Measurements from ENCODE around the gene SCFD2.
A peak's percentile ranks its signal among the peaks of the same experiment; 100 is the strongest.

SCFD2 gene

DNA sequence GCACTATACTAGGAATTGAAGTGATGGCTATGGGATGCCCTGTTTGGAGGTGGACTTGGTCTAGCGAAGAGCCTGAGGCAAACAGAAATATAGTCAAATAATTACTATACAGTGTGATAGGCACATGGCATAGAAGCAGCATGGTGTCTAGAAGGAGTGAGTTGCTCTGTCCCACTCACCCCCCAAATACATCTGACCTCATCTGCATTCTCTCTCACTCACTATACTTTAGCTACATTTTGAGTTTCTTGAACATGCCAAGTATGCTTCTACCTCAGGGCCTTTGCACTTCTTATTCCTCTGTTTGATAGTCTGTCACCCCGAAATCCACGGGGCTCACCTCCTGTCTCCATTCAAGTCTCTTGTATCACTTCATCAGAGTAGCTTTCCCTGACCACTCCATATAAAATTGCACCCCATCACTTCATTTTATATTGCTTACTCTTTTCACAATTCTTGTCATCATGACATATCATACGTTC lies 9.0 kb upstream of the SCFD2 start:
- ChIA-PET POLR2A (interaction anchor here (1.0 kb wide), 1 partner anchor 9 kb away, joined by 4 read pairs; the partner anchor contains the start of gene SCFD2), CTCF (no interaction called here)
- DNase-seq (ENCODE audit: extremely low spot score): no peak

GRCh38 chr4:53371843-53372521 lies 6.1 kb upstream of the SCFD2 start:
- ChIA-PET POLR2A (no interaction called here), CTCF (no interaction called here)
- TF ChIP-seq FOXK2 (IDR thresholded peaks at IDR 0.05) (no peak), FOXA1 (IDR thresholded peaks at IDR 0.05) (no peak), SUZ12 (IDR thresholded peaks at IDR 0.05) (no peak), BHLHE40 (IDR thresholded peaks at IDR 0.05; ENCODE audit: borderline replicate concordance) (no peak), CTBP1 (IDR thresholded peaks at IDR 0.05; ENCODE audit: borderline replicate concordance) (no peak), HDGF (IDR thresholded peaks at IDR 0.05; ENCODE audit: borderline replicate concordance) (no peak), ZNF384 (IDR thresholded peaks at IDR 0.05) (no peak), LEF1 (IDR thresholded peaks at IDR 0.05; ENCODE audit: borderline replicate concordance) (no peak), TARDBP (IDR thresholded peaks at IDR 0.05) (no peak), ELF4 (IDR thresholded peaks at IDR 0.05) (no peak), L3MBTL2 (conservative IDR thresholded peaks at IDR 0.05) (no peak), NFRKB (IDR thresholded peaks at IDR 0.05) (no peak), ARNT (IDR thresholded peaks at IDR 0.05) (no peak), FOXM1 (IDR thresholded peaks at IDR 0.05; ENCODE audit: borderline replicate concordance) (no peak), SP1 (IDR thresholded peaks at IDR 0.05) (no peak)
- TF ChIP-seq, protein P1, sequence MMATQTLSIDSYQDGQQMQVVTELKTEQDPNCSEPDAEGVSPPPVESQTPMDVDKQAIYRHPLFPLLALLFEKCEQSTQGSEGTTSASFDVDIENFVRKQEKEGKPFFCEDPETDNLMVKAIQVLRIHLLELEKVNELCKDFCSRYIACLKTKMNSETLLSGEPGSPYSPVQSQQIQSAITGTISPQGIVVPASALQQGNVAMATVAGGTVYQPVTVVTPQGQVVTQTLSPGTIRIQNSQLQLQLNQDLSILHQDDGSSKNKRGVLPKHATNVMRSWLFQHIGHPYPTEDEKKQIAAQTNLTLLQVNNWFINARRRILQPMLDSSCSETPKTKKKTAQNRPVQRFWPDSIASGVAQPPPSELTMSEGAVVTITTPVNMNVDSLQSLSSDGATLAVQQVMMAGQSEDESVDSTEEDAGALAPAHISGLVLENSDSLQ (IDR thresholded peaks at IDR 0.05): no peak
- no peak for DNase-seq (ENCODE audit: extremely low spot score)

More for the DNA sequence above, 9.0 kb upstream of the SCFD2 start:
- TF ChIP-seq FOXM1 (IDR thresholded peaks at IDR 0.05; ENCODE audit: borderline replicate concordance) (no peak), LEF1 (IDR thresholded peaks at IDR 0.05; ENCODE audit: borderline replicate concordance) (no peak), ZNF384 (IDR thresholded peaks at IDR 0.05) (no peak), CTBP1 (IDR thresholded peaks at IDR 0.05; ENCODE audit: borderline replicate concordance) (no peak), NFRKB (IDR thresholded peaks at IDR 0.05) (no peak), SUZ12 (IDR thresholded peaks at IDR 0.05) (no peak), L3MBTL2 (conservative IDR thresholded peaks at IDR 0.05) (no peak), ARNT (IDR thresholded peaks at IDR 0.05) (no peak), HDGF (IDR thresholded peaks at IDR 0.05; ENCODE audit: borderline replicate concordance) (no peak), FOXK2 (IDR thresholded peaks at IDR 0.05) (no peak), SP1 (IDR thresholded peaks at IDR 0.05) (no peak), ELF4 (IDR thresholded peaks at IDR 0.05) (no peak), TARDBP (IDR thresholded peaks at IDR 0.05) (no peak), BHLHE40 (IDR thresholded peaks at IDR 0.05; ENCODE audit: borderline replicate concordance) (no peak), FOXA1 (IDR thresholded peaks at IDR 0.05) (no peak)
- TF ChIP-seq, protein P1 (IDR thresholded peaks at IDR 0.05): no peak

DNA sequence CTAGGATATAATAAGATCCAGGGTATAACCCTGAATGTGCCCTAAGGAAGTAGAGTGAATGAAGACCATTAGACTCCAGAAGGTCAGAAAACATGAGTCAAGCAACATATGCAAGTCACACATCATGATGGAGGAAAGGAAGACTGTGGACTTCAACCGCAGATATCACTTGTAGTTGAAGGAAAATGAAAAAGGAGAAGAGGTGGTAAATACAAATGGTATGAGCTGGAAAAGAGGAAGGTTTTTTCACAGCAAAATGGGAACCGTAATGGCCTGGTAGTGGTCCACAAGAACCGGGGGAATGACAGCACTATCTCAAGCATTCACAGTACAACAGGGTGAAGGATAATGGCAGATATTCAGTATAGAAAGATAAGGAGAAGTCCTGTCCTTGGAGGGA lies 5.2 kb upstream of the SCFD2 start:
- ChIA-PET POLR2A (no interaction called here), CTCF (no interaction called here)
- DNase-seq (ENCODE audit: extremely low spot score): no peak
- TF ChIP-seq SUZ12 (IDR thresholded peaks at IDR 0.05): no peak
- no peak for TF ChIP-seq TARDBP (IDR thresholded peaks at IDR 0.05)
- TF ChIP-seq FOXM1 (IDR thresholded peaks at IDR 0.05; ENCODE audit: borderline replicate concordance): no peak
- no peak for TF ChIP-seq FOXK2 (IDR thresholded peaks at IDR 0.05)
- no peak for TF ChIP-seq FOXA1 (IDR thresholded peaks at IDR 0.05)
- no peak for TF ChIP-seq L3MBTL2 (conservative IDR thresholded peaks at IDR 0.05)
- no peak for TF ChIP-seq BHLHE40 (IDR thresholded peaks at IDR 0.05; ENCODE audit: borderline replicate concordance)
- no peak for TF ChIP-seq ARNT (IDR thresholded peaks at IDR 0.05)
- no peak for TF ChIP-seq HDGF (IDR thresholded peaks at IDR 0.05; ENCODE audit: borderline replicate concordance)
- TF ChIP-seq ELF4 (IDR thresholded peaks at IDR 0.05): no peak
- TF ChIP-seq LEF1 (IDR thresholded peaks at IDR 0.05; ENCODE audit: borderline replicate concordance): no peak
- TF ChIP-seq SP1 (IDR thresholded peaks at IDR 0.05): no peak
- TF ChIP-seq ZNF384 (IDR thresholded peaks at IDR 0.05): no peak
- TF ChIP-seq NFRKB (IDR thresholded peaks at IDR 0.05): no peak
- TF ChIP-seq CTBP1 (IDR thresholded peaks at IDR 0.05; ENCODE audit: borderline replicate concordance): no peak
- TF ChIP-seq, protein P1 (IDR thresholded peaks at IDR 0.05): no peak

GRCh38 chr4:53367721-53368120 lies 1.9 kb upstream of the SCFD2 start:
- no peak for TF ChIP-seq ZNF384 (IDR thresholded peaks at IDR 0.05)
- no peak for TF ChIP-seq NFRKB (IDR thresholded peaks at IDR 0.05)
- DNase-seq (ENCODE audit: extremely low spot score): no peak
- CTCF ChIA-PET: no interaction called here
- POLR2A ChIA-PET: interaction anchor here (1.9 kb wide), 1 partner anchor 10 kb away, joined by 6 read pairs; the partner anchor contains the start of gene FIP1L1

GRCh38 chr4:53366301-53366716 lies 448 bp upstream of the SCFD2 start:
- DNase-seq (ENCODE audit: extremely low spot score): no peak
- ChIA-PET POLR2A (interaction anchor here (1.0 to 1.9 kb wide), 5 partner anchors 9 to 171 kb away, joined by 3 to 14 read pairs (median 4); partner anchors contain the start of gene FIP1L1), CTCF (interaction anchor here (0.7 kb wide), 1 partner anchor 868 kb away, joined by 3 read pairs; no protein-coding TSS in a partner anchor)
- no peak for TF ChIP-seq LEF1 (IDR thresholded peaks at IDR 0.05; ENCODE audit: borderline replicate concordance)
- TF ChIP-seq L3MBTL2 (conservative IDR thresholded peaks at IDR 0.05): 0 out of 2 replicates have a peak, but pooled peaks have one; percentile 41
- no peak for TF ChIP-seq ELF4 (IDR thresholded peaks at IDR 0.05)

DNA sequence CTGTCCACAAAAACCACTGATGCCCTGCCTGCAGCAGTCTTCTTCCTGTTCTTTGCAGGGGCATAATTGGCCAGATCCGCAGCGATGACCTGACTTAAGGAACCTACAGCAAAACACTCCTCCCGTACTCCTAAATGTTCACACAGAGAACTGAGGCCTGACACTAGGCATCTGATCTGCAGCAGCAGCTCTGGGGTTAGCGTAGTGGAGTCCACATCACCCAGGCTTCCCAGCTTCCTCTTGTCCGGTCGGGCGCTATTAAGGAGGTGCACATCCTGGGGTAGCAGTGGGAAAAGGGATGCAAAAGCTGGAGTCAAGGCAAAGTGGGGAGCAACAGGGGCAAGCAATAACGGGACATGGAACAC lies 758 bp downstream of the SCFD2 start:
- peak; percentile 42 for DNase-seq (ENCODE audit: extremely low spot score)
- TF ChIP-seq NFRKB (IDR thresholded peaks at IDR 0.05) (no peak), SP1 (IDR thresholded peaks at IDR 0.05) (no peak), ELF4 (IDR thresholded peaks at IDR 0.05) (no peak), CTBP1 (IDR thresholded peaks at IDR 0.05; ENCODE audit: borderline replicate concordance) (no peak), FOXM1 (IDR thresholded peaks at IDR 0.05; ENCODE audit: borderline replicate concordance) (no peak), SUZ12 (IDR thresholded peaks at IDR 0.05) (no peak)
- CTCF ChIA-PET: no interaction called here
- POLR2A ChIA-PET: interaction anchor here (1.9 kb wide), 1 partner anchor 12 kb away, joined by 14 read pairs; the partner anchor contains the start of gene FIP1L1
